ENCODE results near the gene LLCFC1.
A peak's percentile ranks its signal among the peaks of the same experiment; 100 is the strongest.

LLCFC1 gene

GRCh38 chr7:142961973-142962926 is 23.0 kb downstream of the LLCFC1 start, which contains the start of gene KEL:
Gene KEL (minus strand): TSS chr7:142962363. CDS start chr7:142962206, 157 bp downstream.
- Histone ChIP-seq H2AFZ (ENCODE audit: low read depth, low read length) (no peak within 1 kb of the TSS), H3K79me2 (ENCODE audit: low read length) (no peaks in the 10 kb centered on the region), H3K27ac (ENCODE audit: low read length) (no peak within 1 kb of the TSS), H3K4me1 (ENCODE audit: low read length) (peaks cover 44% of the 10 kb centered on the region), H3K4me3 (ENCODE audit: low read length) (no peak within 1 kb of the TSS), H3K9ac (ENCODE audit: low read length) (no peak within 1 kb of the TSS), H4K20me1 (ENCODE audit: insufficient read depth, low read length) (no peaks in the 10 kb centered on the region), H3K27me3 (ENCODE audit: low read depth, low read length) (peaks cover 23% of the 10 kb centered on the region), H3K4me2 (ENCODE audit: low read length) (no peak within 1 kb of the TSS), H3K36me3 (replicated peaks; ENCODE audit: low read depth, low read length) (no peaks in the 10 kb centered on the region), H3K9me3 (ENCODE audit: insufficient read depth, low read length) (no peaks in the 10 kb centered on the region)
- TF ChIP-seq CTCF (IDR thresholded peaks at IDR 0.05; ENCODE audit: low read depth, low read length) (no peak), EZH2phosphoT487 (IDR thresholded peaks at IDR 0.05; ENCODE audit: low read depth) (no peak)

GRCh38 chr7:142962991-142963390 is 23.7 kb downstream of the LLCFC1 start:
- Histone ChIP-seq H3K36me3 (replicated peaks; ENCODE audit: low read depth, low read length) (no peaks in the 10 kb centered on the region), H4K20me1 (ENCODE audit: insufficient read depth, low read length) (no peaks in the 10 kb centered on the region), H2AFZ (ENCODE audit: low read depth, low read length) (no peak overlapping the region), H3K9ac (ENCODE audit: low read length) (no peak overlapping the region), H3K4me3 (ENCODE audit: low read length) (no peak overlapping the region), H3K27ac (ENCODE audit: low read length) (no peak overlapping the region), H3K4me2 (ENCODE audit: low read length) (no peak overlapping the region), H3K27me3 (ENCODE audit: low read depth, low read length) (peaks cover 23% of the 10 kb centered on the region), H3K4me1 (ENCODE audit: low read length) (peaks cover 48% of the 10 kb centered on the region), H3K9me3 (ENCODE audit: insufficient read depth, low read length) (no peaks in the 10 kb centered on the region), H3K79me2 (ENCODE audit: low read length) (no peaks in the 10 kb centered on the region)
- TF ChIP-seq CTCF (IDR thresholded peaks at IDR 0.05; ENCODE audit: low read depth, low read length) (no peak), EZH2phosphoT487 (IDR thresholded peaks at IDR 0.05; ENCODE audit: low read depth) (no peak)

GRCh38 chr7:142963993-142964392 is 24.7 kb downstream of the LLCFC1 start:
- TF ChIP-seq EZH2phosphoT487 (IDR thresholded peaks at IDR 0.05; ENCODE audit: low read depth) (no peak), CTCF (IDR thresholded peaks at IDR 0.05; ENCODE audit: low read depth, low read length) (no peak)
- H3K27me3 ChIP-seq (ENCODE audit: low read depth, low read length) = peaks cover 21% of the 10 kb centered on the region

GRCh38 chr7:142964502-142965246 is 25.4 kb downstream of the LLCFC1 start:
- TF ChIP-seq CTCF (IDR thresholded peaks at IDR 0.05; ENCODE audit: low read depth, low read length) = no peak
- TF ChIP-seq EZH2phosphoT487 (IDR thresholded peaks at IDR 0.05; ENCODE audit: low read depth) = no peak
- peaks cover 62% of the 10 kb centered on the region for H3K4me1 ChIP-seq (ENCODE audit: low read length)
- H3K27ac ChIP-seq (ENCODE audit: low read length) = peak overlapping the region; percentile 53
- no peaks in the 10 kb centered on the region for H3K79me2 ChIP-seq (ENCODE audit: low read length)
- H3K36me3 ChIP-seq (replicated peaks; ENCODE audit: low read depth, low read length) = no peaks in the 10 kb centered on the region
- peak overlapping the region; percentile 42; the same call in 1 of the 2 replicates for H2AFZ ChIP-seq (ENCODE audit: low read depth, low read length)
- peak overlapping the region; percentile 5; the same call in 1 of the 2 replicates for H3K9ac ChIP-seq (ENCODE audit: low read length)
- peak overlapping the region; percentile 65 for H3K4me2 ChIP-seq (ENCODE audit: low read length)
- no peaks in the 10 kb centered on the region for H4K20me1 ChIP-seq (ENCODE audit: insufficient read depth, low read length)
- peaks cover 14% of the 10 kb centered on the region for H3K27me3 ChIP-seq (ENCODE audit: low read depth, low read length)
- peak overlapping the region; percentile 27 for H3K4me3 ChIP-seq (ENCODE audit: low read length)
- H3K9me3 ChIP-seq (ENCODE audit: insufficient read depth, low read length) = no peaks in the 10 kb centered on the region

More at GRCh38 chr7:142963993-142964392, 24.7 kb downstream of the LLCFC1 start:
- Histone ChIP-seq H3K9me3 (ENCODE audit: insufficient read depth, low read length) (no peaks in the 10 kb centered on the region), H3K4me1 (ENCODE audit: low read length) (peaks cover 58% of the 10 kb centered on the region), H3K4me3 (ENCODE audit: low read length) (no peak overlapping the region), H3K79me2 (ENCODE audit: low read length) (no peaks in the 10 kb centered on the region), H4K20me1 (ENCODE audit: insufficient read depth, low read length) (no peaks in the 10 kb centered on the region), H3K36me3 (replicated peaks; ENCODE audit: low read depth, low read length) (no peaks in the 10 kb centered on the region), H3K9ac (ENCODE audit: low read length) (peak overlapping the region; percentile 5; the same call in 1 of the 2 replicates), H2AFZ (ENCODE audit: low read depth, low read length) (no peak overlapping the region), H3K27ac (ENCODE audit: low read length) (no peak overlapping the region), H3K4me2 (ENCODE audit: low read length) (peak overlapping the region; percentile 65; the same call in 1 of the 2 replicates)
